ENCODE results near the gene HMCN2.

The HMCN2 gene

DNA sequence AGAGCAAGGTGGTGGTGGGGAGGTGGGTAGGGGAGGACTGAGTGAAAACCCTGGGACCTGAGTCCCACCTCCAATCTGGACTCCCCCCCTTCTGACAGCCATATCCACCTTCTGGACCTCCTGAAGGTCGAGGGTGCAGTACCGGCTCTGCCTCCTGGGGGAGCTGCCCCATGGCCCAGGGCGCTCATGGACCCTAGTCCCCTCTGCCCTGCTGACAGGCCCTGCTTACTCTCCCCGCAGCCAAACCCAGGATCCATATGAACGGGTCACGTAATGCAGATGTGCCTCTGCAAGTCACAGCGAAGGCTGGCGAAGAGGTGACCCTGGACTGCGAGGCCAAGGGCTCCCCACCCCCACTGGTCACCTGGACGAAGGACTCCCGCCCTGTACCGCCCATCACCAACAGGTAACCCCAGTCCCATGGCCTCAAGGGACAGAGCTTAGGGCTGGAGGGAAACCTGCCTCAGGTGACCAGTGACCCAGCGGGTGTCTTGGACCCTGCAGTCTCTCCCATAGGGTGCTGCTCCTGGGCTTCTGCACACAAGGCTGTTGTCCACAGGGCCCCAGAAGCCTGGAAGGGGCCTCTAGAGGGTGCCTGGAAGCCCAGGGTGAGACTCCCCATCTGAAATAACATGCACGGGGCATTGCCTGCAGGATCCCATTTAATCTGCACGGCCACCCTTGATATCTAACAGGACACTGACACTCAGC is 61.7 kb downstream of the HMCN2 start:
- TF ChIP-seq FOXP2 (optimal IDR thresholded peaks at IDR 0.05; ENCODE audit: control extremely low read depth, extremely low read length, insufficient read depth) (no peak), EZH2 (IDR thresholded peaks at IDR 0.05) (no peak), POLR2AphosphoS5 (IDR thresholded peaks at IDR 0.05; ENCODE audit: borderline replicate concordance, low read depth, low read length) (no peak)
- H3K36me3 ChIP-seq (ENCODE audit: insufficient read depth, low read length), result no peaks in the 10 kb centered on the region
- H3K9me3 ChIP-seq (ENCODE audit: low read depth, low read length), result no peaks in the 10 kb centered on the region
- H3K27ac ChIP-seq, result no peak overlapping the region
- no peak for DNase-seq (ENCODE audit: low read depth, low spot score)
- no peak overlapping the region for H3K4me3 ChIP-seq
- no peak overlapping the region for H3K9ac ChIP-seq (ENCODE audit: insufficient read length)

DNA sequence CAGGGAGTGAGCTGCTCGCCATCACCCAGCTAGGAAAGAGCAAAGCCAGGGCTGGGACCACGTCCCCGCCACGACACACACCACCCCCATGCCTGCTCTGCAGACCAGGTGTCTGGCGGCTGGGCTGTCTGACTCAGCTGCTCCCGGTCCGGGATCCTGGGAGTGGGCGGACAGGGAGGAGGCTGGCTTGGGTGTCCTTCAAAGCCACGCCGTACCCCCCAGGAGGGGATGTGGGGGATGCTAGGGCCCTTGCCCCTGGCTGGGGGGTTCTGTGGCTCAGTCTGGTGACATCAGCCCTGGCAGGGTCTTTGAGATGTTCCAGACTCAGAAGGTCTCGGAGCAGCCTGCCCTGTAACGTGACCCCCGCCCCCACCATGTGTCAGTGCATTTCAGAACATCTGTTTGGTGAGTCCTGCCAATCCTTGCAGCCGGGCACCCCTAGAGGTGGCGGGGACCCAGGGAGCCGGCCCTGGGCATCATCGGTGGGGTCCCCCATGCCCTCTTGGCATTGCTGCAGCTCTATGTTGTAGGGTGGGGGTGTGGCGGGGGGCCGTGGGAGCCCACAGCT is 62.3 kb downstream of the HMCN2 start:
- Histone ChIP-seq H3K4me3 (no peak overlapping the region), H3K9me3 (ENCODE audit: low read depth, low read length) (no peaks in the 10 kb centered on the region), H3K27ac (no peak overlapping the region), H3K36me3 (ENCODE audit: insufficient read depth, low read length) (no peaks in the 10 kb centered on the region), H3K9ac (ENCODE audit: insufficient read length) (no peak overlapping the region)
- no peak for TF ChIP-seq POLR2AphosphoS5 (IDR thresholded peaks at IDR 0.05; ENCODE audit: borderline replicate concordance, low read depth, low read length)
- no peak for TF ChIP-seq FOXP2 (optimal IDR thresholded peaks at IDR 0.05; ENCODE audit: control extremely low read depth, extremely low read length, insufficient read depth)
- TF ChIP-seq EZH2 (IDR thresholded peaks at IDR 0.05), result no peak
- DNase-seq (ENCODE audit: low read depth, low spot score), result no peak

DNA sequence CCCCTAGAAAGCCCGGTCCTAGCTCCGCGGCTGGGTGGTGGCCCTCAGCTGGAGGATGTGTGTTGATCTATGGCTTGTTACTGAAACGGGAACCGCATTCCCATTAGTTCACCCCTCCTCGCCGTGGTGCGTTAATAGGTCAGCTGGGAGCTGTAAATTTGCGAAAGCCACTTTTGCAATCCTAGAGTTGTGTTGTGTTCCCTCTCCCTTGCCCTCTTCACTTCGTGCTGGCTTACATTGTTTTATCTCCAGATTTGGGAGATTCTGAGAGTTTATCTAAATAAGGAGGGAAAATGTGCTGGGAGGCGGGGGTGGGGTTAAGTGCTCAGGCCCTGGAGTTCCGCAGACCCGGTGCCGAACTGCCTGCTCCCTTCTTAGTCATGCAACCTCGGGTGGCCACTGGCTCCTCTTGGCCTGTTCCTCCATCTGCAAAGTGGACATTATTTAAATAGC is 62.8 kb downstream of the HMCN2 start:
- no peaks in the 10 kb centered on the region for H3K36me3 ChIP-seq (ENCODE audit: insufficient read depth, low read length)
- no peak overlapping the region for H3K9ac ChIP-seq (ENCODE audit: insufficient read length)
- TF ChIP-seq EZH2 (IDR thresholded peaks at IDR 0.05) (no peak), FOXP2 (optimal IDR thresholded peaks at IDR 0.05; ENCODE audit: control extremely low read depth, extremely low read length, insufficient read depth) (no peak), POLR2AphosphoS5 (IDR thresholded peaks at IDR 0.05; ENCODE audit: borderline replicate concordance, low read depth, low read length) (no peak)
- DNase-seq (ENCODE audit: low read depth, low spot score), result no peak
- H3K4me3 ChIP-seq, result no peak overlapping the region
- H3K9me3 ChIP-seq (ENCODE audit: low read depth, low read length), result no peaks in the 10 kb centered on the region
- H3K27ac ChIP-seq, result no peak overlapping the region

DNA sequence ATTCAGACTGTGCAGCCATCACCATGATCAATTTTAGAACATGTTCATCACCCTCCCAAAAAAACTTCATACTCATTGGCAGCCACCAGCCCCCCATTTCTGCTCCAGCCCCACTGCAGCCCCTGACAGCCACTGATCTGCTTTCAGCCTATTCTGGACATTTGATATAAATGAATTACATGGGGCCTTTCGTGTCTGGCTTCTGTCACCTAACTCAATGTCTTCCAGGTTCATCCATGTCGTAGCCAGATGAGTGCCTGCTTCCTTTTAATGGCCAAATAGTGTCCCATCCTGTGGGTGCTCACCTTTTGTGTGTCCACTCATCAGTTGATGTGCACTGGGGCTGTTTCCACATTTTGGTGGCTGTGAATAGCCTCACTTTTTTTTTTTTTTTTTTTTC is 63.5 kb downstream of the HMCN2 start:
- no peak overlapping the region for H3K27ac ChIP-seq
- H3K36me3 ChIP-seq (ENCODE audit: insufficient read depth, low read length), result no peaks in the 10 kb centered on the region
- TF ChIP-seq FOXP2 (optimal IDR thresholded peaks at IDR 0.05; ENCODE audit: control extremely low read depth, extremely low read length, insufficient read depth) (no peak), POLR2AphosphoS5 (IDR thresholded peaks at IDR 0.05; ENCODE audit: borderline replicate concordance, low read depth, low read length) (no peak), EZH2 (IDR thresholded peaks at IDR 0.05) (no peak)
- H3K4me3 ChIP-seq, result no peak overlapping the region
- no peaks in the 10 kb centered on the region for H3K9me3 ChIP-seq (ENCODE audit: low read depth, low read length)
- no peak overlapping the region for H3K9ac ChIP-seq (ENCODE audit: insufficient read length)
- DNase-seq (ENCODE audit: low read depth, low spot score), result no peak

DNA sequence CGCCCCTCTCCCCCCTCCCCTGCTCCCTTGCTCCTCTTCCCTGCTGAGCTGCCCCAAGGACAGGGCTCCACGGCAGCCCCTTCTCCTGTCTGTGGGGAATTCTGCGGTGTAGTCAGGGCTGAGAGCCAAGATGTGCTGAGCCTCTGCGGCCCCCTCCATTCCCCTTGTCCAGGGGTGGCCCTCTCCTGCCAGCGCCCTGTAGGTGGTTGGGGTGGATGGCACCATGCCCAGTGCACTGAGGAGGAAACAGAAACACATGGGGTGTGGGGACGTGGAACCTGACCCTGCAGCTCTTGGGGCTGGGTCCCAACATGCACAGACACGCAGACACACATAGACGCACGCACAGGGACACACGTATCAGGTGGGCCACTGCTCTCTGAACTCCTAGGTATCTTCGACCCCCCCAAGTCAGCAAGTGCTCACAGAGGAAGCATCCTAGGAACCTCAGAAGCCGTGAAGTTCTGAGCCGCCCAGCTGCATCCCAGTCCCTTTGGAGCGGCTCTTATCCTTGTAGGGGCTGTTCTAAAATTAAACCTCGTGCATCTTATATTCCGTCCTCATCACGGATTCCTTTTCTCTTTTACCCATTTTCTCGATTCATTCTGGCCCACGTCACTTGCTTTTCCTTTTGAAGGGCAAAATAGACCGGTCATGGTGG is 64.8 kb downstream of the HMCN2 start:
- no peaks in the 10 kb centered on the region for H3K9me3 ChIP-seq (ENCODE audit: low read depth, low read length)
- TF ChIP-seq FOXP2 (optimal IDR thresholded peaks at IDR 0.05; ENCODE audit: control extremely low read depth, extremely low read length, insufficient read depth), result no peak
- TF ChIP-seq EZH2 (IDR thresholded peaks at IDR 0.05), result no peak
- no peak for TF ChIP-seq POLR2AphosphoS5 (IDR thresholded peaks at IDR 0.05; ENCODE audit: borderline replicate concordance, low read depth, low read length)
- no peak overlapping the region for H3K4me3 ChIP-seq
- no peak for DNase-seq (ENCODE audit: low read depth, low spot score)
- no peak overlapping the region for H3K27ac ChIP-seq
- H3K36me3 ChIP-seq (ENCODE audit: insufficient read depth, low read length), result no peaks in the 10 kb centered on the region
- no peak overlapping the region for H3K9ac ChIP-seq (ENCODE audit: insufficient read length)

DNA sequence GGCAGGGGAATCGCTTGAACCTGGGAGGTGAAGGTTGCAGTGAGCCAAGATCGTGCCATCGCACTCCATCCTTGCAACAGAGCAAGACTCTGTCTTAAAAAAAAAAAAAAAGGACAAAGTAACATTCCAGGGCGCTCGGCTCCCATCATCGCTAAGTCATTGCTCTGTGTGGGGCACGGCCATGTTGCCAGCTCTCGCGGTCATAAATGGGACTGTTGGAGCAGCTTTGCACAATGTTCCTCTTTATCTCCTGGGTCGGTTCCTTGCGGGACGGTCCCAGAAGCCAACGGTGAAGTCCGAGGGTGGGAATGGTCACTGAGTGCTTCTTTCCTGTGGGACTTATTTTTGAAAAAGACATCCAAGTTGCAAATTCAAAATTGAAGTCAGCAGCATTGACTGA is 65.5 kb downstream of the HMCN2 start:
- no peak for DNase-seq (ENCODE audit: low read depth, low spot score)
- TF ChIP-seq EZH2 (IDR thresholded peaks at IDR 0.05), result no peak
- TF ChIP-seq POLR2AphosphoS5 (IDR thresholded peaks at IDR 0.05; ENCODE audit: borderline replicate concordance, low read depth, low read length), result no peak
- no peak for TF ChIP-seq FOXP2 (optimal IDR thresholded peaks at IDR 0.05; ENCODE audit: control extremely low read depth, extremely low read length, insufficient read depth)
- H3K4me3 ChIP-seq, result no peak overlapping the region
- no peaks in the 10 kb centered on the region for H3K9me3 ChIP-seq (ENCODE audit: low read depth, low read length)
- H3K9ac ChIP-seq (ENCODE audit: insufficient read length), result no peak overlapping the region
- no peak overlapping the region for H3K27ac ChIP-seq
- H3K36me3 ChIP-seq (ENCODE audit: insufficient read depth, low read length), result no peaks in the 10 kb centered on the region

DNA sequence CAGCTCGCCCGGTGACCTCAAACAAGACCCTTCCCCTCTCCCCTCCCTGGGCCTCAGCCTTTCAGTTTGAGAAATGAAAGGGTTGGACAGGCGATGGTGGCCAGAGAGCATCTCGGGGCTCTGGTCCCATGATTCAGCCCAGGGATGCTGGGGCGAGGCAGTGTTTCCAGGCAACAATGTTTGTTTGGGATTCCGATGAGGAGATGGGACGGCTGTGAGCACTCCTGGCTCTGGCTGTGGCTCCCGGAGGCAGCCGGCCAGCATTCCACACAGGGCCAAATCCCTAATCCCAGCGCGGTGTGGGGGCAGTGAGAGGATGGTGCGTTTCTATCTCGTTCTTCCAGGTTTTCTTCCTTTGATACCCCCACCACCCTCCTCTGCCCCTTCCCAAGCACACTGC is 66.0 kb downstream of the HMCN2 start:
- H3K9ac ChIP-seq (ENCODE audit: insufficient read length), result no peak overlapping the region
- no peaks in the 10 kb centered on the region for H3K9me3 ChIP-seq (ENCODE audit: low read depth, low read length)
- H3K27ac ChIP-seq, result no peak overlapping the region
- TF ChIP-seq POLR2AphosphoS5 (IDR thresholded peaks at IDR 0.05; ENCODE audit: borderline replicate concordance, low read depth, low read length) (no peak), FOXP2 (optimal IDR thresholded peaks at IDR 0.05; ENCODE audit: control extremely low read depth, extremely low read length, insufficient read depth) (no peak), EZH2 (IDR thresholded peaks at IDR 0.05) (no peak)
- H3K36me3 ChIP-seq (ENCODE audit: insufficient read depth, low read length), result no peaks in the 10 kb centered on the region
- DNase-seq (ENCODE audit: low read depth, low spot score), result no peak
- no peak overlapping the region for H3K4me3 ChIP-seq

DNA sequence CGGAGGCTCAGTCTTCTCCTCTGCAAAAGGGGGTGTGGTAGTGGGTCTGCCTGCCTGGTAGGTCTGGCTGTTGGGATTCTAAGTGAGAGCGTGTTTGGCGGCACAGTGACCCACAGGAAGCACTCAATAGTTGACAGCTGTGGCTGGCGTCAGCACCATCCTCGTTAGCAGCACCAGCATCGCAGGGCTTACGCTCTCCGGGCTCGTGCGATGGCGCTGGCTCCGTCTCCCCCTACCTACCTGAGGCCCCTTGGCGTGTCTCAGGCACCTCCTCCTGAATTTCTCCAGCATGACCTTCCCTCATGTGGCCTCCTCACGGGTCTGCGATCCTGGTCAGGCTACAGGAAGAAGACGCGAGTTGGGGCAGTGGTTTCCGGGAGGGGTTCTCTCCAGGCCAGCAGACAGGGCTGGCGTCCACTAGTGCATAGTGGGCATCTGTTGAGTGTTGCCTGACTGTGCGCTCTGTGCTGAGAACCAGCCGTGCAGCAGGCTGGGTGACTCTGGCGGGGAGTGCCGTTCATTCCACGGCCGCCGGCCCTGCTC is 66.9 kb downstream of the HMCN2 start:
- Histone ChIP-seq H3K36me3 (ENCODE audit: insufficient read depth, low read length) (no peaks in the 10 kb centered on the region), H3K9me3 (ENCODE audit: low read depth, low read length) (no peaks in the 10 kb centered on the region), H3K27ac (no peak overlapping the region), H3K4me3 (no peak overlapping the region), H3K9ac (ENCODE audit: insufficient read length) (no peak overlapping the region)
- no peak for TF ChIP-seq FOXP2 (optimal IDR thresholded peaks at IDR 0.05; ENCODE audit: control extremely low read depth, extremely low read length, insufficient read depth)
- TF ChIP-seq POLR2AphosphoS5 (IDR thresholded peaks at IDR 0.05; ENCODE audit: borderline replicate concordance, low read depth, low read length), result no peak
- no peak for TF ChIP-seq EZH2 (IDR thresholded peaks at IDR 0.05)
- no peak for DNase-seq (ENCODE audit: low read depth, low spot score)
